ENCODE data around the gene KCTD18.

KCTD18 gene

DNA sequence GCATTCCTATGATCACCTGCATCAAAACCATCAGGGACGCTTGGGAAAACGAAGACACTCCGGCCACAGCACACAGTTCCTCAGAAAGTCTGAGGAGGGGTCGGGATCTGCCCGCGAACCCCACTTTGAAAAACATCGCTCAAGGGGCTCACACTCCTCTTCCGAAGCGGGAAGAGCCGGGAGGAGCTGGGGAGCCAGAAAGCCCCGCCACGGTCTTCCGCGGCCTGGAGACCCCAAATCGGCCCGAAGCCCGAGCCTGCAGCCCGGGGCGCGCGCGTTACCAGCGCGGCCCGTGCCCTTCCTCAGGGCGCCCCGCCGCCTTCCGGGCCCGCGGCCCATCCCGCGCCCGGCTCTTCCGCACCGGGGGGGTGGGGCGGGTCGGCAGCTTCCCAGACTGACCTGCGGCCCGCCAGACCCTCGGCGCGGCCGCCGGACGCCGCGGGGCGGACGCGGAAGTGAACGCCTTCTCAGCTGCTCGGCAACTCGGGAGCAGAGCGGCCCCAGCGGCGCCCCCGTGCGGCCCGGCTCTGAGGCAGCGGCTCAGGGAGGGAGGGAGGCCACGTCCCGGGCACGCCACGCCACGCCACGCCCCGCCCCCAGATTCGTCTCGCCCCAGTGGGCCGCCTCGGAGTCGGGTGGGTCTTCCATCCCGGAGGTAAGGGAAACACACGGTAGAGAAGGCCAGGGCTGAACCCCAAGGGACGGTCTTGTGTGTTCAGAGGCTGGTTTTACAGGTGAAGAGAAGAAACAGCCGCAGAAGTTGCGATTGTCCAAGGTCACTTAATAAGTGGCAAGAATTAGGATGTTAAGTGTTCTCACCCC, at the start of gene KCTD18:
KCTD18 (minus strand) TSS at position 457 of the 822 bp plus-strand sequence. CDS start 3,052 bp downstream, outside the sequence.
- DNase-seq (ENCODE audit: low read depth in 2 of 2, low spot score in 1 of 2): peak; percentile 81 to 84

DNA sequence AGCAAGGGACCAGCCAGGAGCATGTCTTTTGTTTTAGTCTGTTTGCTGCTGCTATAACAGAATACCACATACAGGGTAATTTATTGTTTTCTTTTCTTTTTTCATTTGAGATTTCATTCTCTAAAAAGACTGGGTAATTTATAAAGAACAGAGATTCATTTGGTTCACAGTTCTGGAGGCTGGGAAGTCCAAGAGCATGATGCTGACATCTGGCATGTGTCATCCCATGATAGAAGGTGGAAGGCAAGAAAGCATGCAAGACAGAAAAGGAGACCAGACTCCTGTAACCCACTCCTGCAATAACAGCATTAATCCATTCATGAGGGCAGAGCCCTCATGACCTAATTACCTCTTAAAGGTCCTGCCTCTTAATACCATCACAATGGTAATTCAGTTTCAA, 30.9 kb upstream of the KCTD18 start:
- DNase-seq (ENCODE audit: low read depth in 2 of 2, low spot score in 1 of 2): no peak

DNA sequence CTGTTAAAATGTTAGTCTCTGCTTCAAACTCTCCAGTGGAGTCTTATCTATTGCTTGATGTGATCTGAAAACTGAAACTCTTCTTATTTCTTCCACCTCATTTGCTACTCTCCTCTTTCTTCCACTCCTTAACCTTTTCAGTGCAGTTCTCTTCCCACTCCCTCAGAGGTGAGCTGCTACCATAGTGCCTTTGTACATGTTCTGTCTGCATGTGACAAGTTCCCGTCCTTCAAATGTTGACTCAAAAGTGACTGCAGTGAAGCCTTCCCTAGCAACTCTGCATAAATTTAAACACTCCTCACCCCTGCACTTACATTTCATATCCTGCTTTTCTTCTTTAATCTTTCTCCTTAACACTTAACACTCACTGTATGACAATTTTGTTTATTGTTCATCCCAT, 28.3 kb upstream of the KCTD18 start:
- DNase-seq (ENCODE audit: low read depth in 2 of 2, low spot score in 1 of 2): no peak

DNA sequence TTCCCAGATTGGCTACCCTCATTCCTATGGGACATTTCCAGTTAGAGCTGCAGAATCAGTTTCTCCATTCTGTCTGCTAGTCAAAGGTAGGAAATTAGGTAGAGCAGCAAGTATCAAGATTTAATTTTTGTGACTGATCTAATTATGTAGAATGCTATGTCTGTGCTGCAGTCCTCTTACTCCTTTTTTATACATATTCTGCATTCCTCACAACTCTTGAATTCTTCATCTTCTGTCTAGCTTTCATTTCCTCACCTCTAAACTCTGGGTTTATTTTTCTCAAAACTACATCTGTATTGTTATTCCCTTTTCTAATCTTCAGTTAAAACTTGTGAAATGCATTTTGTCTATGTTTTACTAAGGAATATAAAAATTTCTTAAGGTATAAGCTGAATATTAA, 24.7 kb upstream of the KCTD18 start:
- no peak for DNase-seq (ENCODE audit: low read depth in 2 of 2, low spot score in 1 of 2)

DNA sequence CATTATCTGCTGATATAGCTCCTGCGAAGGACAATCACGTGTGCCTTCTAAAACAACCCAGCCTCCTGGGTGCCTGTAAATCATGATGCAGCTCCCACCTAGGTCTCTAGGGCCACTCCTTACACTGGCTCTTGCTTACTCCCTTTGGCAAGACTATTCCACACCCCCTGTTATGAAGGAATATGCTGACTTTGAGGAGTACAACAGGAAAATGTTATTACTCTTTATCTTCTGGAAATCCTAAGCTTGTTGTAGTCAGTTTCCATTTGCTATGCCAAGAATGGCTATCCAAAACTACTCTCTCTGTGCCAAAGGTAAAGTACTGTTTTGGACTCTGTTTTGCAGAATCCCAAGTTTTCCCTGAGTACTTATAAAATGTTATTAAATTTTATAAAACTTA, 23.9 kb upstream of the KCTD18 start:
- no peak for DNase-seq (ENCODE audit: low read depth in 2 of 2, low spot score in 1 of 2)

DNA sequence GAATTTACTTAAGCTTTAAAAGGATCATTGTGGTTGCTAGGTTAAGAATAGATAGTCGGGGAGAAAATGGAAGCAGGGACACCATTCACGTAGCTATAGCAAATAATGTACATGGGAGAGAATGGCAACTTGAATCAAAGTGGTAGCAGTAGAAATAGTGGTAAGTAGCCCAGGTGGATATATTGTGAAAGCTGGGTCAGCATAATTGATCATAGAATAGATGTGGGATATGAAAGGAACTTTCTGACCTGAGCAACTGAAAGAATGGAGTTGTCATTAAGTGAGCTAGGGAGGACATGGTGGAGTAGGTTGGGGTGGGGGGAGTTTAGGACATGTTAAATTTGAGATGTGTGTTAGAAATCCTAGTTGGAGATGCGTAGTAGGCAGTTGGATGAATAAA, 18.4 kb upstream of the KCTD18 start:
- no peak for DNase-seq (ENCODE audit: low read depth in 2 of 2, low spot score in 1 of 2)

DNA sequence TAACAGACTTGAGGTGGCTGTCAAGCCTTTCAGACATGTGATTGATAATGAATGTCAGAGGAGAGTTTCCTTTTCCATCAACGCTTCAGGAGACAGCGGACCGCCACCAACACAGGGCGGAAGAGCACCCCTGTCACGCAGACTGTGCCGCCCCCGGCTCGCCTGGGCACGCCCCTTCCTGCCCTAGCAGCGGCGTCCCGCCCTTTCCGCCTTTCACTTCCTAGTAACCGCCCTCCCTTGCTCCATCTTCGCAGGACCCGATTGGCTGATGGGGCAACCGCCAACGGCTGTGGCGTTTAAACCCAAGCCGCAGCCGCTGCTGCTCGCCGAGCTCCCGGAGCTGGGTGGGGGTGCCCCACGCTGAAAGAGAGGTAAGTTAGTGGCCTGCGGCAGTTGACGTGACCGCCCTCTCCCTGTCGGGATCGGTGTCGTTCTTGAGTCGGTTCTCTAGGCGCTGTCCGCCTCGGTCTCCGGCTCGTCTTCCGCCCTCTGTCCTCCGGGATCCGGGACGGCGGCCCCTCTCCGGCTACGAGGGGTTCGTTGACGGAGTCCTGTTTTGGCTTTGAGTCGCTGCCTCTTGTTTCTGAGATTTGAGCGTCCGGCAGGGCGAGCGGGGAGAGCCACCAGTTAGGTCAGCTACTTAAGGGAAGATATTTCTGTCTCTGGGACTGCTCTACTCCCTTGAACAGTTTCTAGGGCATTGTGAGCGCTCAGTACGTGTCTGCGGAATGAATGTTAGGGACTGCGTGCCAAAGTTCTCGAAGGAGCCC, 16.2 kb upstream of the KCTD18 start, which contains the start of gene SGO2:
SGO2 (plus strand) TSS at position 326 of the 770 bp plus-strand sequence. CDS start 6,769 bp downstream, outside the sequence.
- DNase-seq (ENCODE audit: low read depth in 2 of 2, low spot score in 1 of 2): peak; percentile 89 to 91

DNA sequence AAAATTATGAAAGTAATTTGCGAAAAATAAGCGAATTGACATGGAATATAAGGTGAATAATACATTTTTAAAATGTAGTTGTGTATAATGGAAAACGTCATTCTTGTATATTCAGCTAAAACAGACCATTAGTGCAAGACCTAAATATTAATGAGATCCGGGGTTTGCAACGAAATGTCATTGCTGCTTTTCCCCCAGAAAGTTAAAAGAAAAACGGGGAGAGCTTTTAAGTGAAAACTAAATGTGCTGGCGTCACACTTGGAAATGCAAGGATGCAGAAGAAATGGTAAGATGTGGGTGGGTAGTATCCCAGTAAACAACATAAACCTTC, 15.6 kb upstream of the KCTD18 start:
- no peak for DNase-seq (ENCODE audit: low read depth in 2 of 2, low spot score in 1 of 2)

DNA sequence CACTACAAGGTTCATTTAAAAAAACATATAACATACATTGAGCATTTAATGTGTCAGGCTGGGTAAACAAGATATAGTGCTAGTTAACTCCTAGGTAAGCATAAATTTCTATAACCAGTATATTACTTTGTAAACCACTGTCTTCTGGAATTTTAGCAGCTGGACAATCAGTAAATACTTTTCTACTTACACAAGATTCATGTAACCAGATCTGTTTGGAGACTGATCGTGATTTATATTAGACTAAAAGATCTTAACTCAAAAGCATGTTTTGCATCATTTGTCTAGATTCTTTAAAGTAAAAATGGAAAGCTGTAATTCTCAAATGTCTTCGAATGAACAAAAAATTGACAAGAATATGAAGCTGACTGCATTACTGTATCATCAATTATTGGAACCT, 15.2 kb upstream of the KCTD18 start:
- DNase-seq (ENCODE audit: low read depth in 2 of 2, low spot score in 1 of 2): no peak

DNA sequence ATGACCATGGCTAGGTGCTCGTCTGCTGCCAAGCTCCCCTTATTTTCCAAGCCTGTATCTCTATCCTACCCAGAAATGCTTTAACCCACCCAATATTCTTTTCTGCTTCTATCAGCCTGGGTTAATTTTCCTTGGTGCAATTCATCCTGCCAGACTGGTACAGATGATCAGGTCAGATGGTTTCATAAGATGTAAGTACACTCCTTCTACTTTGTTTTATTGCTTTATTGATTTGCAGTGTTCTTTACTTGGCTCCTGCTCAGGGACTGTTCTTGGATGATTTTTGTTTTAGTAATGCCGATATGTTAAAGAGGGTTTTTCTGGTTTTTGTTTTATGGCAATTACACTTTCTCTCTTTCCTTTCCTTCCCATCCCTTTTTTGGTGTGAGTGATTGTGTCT, 13.7 kb upstream of the KCTD18 start:
- DNase-seq (ENCODE audit: low read depth in 2 of 2, low spot score in 1 of 2): no peak

DNA sequence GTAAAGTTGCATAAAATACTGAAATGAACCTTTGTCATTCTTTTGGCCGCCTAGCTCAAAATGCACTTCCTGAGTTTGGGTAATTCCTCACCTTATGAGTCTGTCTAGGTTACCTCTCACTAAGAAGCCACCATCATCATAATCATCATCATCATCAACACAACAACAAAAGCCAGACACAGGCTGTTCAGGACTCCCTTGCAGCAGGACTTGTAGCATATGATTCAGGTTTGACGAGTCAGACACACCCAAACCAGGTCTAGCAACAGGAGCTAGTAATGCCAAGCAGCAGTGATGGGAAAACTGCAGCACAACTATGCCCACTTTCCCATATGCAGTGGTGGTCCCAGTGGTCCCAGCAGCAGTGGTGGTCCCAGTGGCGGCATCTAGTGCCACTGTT, 13.3 kb upstream of the KCTD18 start:
- DNase-seq (ENCODE audit: low read depth in 2 of 2, low spot score in 1 of 2): no peak

DNA sequence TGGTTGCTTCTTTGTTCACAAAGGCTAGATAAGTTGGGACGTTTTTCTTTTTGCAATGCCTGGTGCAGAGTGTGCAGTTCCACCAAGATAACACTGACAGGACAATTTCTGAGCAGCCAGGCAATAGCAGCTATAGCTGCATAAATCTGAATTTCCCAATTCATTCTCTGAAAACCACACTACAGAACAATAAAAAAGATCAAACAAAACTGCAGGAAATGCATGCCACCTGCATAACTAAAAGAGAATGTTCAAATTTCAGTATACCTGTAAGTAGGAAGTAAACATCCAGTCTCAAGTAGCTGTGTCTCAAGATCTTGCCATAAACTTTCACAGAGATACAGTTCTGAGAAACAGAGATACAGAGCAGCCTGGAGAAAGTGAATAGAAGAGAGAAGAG, 5.3 kb upstream of the KCTD18 start:
- DNase-seq (ENCODE audit: low read depth in 2 of 2, low spot score in 1 of 2): no peak

DNA sequence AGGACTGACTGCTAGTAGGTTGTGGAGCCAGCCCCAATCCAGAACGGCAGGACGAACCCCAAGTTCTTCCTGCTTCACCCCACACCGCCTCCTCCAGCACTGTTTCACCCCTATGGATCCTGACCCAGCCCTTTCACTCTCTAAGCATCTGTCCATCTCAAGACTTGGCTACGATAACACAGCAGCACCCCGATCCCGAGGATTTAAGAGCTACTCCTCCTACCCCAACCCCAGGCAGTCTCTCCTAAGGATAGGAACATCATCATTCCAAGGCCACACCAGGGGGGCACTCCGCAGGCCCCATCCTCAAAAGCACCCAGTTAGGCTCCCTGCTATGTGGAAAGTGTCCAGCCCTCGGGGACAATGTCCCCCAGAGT, 645 bp downstream of the KCTD18 start:
- no peak for DNase-seq (ENCODE audit: low read depth in 2 of 2, low spot score in 1 of 2)

DNA sequence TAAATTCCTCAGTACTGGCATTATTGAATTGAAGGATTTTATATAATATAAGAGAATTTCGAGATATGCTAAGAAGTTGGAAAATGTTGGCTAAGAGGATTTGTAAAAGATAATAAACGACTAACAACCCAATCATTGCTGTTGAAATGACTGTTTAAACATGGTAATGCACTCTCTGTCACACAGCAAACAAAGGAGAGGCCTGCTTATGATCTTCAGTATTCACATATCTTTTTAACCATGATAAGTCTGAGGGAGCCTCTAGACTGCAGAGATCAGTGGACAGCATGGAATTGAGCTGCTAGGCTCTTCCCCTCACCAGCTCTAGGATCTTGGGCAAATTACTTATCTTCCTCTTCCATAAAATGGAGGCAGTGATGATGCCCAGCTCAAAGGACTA, 2.7 kb downstream of the KCTD18 start:
- no peak for DNase-seq (ENCODE audit: low read depth in 2 of 2, low spot score in 1 of 2)

DNA sequence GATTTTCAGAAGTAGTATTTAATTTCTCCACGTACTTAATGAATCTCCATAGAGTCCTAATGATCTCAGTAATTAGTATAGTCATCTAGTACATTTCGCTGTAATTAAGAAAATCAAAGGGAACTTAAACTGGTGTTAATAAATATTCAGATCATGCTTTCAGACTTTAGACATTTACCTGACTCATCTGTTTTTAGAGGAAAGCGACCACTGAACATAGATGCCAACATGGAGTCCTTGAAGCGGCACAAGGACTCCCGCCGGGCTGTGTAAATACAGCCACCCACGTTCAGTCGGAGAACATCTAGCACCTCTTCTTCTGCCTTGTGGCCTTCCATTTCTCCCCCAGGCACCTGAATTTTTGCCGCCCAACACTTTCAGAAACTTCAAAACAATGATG, 3.2 kb downstream of the KCTD18 start:
- no peak for DNase-seq (ENCODE audit: low read depth in 2 of 2, low spot score in 1 of 2)

DNA sequence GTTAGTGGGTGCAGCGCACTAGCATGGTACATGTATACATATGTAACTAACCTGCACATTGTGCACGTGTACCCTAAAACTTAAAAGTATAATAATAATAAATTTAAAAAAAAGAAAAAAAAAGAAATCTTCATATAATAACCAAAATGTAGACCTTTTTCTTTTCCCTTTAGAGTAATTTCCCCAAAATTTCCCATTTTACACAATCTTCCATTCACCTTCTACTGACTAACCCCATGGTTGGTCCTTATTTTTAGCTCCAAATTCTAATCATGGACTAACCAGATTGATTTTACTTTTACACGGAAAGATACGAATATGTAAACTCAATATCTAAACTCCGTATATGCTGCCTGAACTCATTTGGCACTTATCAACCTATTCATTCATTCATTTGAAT, 7.7 kb downstream of the KCTD18 start:
- DNase-seq (ENCODE audit: low read depth in 2 of 2, low spot score in 1 of 2): no peak

DNA sequence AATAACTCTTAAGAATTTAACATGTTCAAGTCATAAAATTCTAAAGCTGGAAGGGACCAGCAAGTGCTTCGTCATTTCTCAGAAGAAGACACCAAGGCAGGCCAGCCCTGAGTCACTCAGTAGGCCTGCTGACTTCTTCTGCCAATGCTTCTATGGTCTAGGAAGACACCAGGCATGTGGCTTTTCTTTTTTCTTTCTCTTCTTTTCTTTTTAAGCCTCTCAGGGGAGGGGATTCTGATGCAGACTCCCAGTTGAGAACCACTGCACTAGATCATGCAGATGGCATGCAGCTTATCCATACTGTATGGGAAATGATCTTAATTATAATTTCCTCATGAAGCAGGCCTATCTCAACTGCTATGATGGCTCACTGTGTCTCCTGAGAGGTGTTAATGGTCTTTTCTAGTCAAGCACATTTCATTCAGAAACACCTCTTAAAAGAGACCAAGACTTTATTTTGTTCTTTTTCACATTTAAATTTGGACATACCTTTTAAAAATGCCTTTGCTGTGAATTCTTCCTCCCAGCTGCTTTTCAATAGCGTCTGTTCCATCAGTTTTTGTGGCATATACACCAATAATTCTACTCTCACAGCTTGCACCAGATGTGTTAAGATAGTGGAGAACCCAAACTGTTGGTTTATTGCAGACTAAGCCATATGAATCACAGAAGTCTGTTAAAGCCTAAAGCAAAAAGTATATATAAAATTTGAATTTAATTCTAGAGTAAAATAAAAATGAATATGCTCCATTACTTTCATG, 11.3 kb downstream of the KCTD18 start:
- no peak for DNase-seq (ENCODE audit: low read depth in 2 of 2, low spot score in 1 of 2)

DNA sequence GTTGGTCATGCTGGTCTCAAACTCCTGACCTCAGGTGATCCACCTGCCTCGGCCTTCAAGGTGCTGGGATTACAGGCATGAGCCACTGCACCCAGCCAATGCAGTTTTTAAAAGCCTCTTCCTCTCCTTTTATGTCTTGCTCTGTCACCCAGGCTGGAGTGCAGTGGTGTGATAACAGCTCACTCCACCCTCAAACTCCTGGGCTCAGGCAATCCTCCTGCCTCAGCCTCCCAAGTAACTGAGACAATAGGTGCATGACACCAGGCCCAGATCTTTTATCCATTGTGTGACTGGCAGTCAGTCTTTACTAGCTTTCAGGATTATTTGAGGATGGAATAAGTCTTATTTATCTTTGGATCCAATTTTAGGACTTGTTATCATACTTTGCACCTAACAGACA, 13.2 kb downstream of the KCTD18 start:
- no peak for DNase-seq (ENCODE audit: low read depth in 2 of 2, low spot score in 1 of 2)

DNA sequence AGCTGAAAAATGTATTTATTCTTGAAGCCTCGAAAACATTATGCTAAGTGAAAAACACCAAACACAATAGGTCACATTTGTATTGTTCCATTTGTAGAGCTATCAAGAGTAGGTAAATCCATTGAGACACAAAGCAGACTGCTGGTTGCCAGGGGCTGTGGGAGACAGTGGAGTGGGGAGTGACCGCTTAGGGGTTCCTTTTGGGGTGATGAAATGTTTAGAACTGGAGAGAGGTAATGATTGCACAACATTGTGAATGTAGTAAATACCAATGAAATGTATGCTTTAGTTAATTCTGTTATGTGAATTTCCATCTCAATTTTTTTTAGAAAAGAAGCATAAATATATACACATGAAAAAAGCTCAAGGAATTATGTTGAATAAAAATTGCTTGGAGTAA, 15.8 kb downstream of the KCTD18 start:
- DNase-seq (ENCODE audit: low read depth in 2 of 2, low spot score in 1 of 2): no peak

DNA sequence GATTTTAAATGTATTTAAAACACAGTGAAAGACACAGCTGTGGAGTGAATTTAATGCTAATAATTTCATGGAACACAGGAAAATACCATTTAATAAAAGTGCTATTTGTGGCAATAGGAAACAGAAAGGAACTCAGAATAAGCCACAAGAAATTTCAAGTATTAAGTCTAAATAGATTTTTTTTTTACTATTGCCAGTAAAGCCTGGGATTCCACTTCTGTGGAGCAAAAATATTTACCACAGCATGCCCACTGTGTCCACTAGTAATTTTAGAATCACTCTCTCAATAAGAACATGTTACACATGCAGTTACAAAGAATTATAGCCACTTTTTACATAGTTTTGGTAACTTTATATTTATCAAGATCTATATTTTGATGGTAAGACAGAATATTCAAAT, 17.2 kb downstream of the KCTD18 start:
- DNase-seq (ENCODE audit: low read depth in 2 of 2, low spot score in 1 of 2): no peak

DNA sequence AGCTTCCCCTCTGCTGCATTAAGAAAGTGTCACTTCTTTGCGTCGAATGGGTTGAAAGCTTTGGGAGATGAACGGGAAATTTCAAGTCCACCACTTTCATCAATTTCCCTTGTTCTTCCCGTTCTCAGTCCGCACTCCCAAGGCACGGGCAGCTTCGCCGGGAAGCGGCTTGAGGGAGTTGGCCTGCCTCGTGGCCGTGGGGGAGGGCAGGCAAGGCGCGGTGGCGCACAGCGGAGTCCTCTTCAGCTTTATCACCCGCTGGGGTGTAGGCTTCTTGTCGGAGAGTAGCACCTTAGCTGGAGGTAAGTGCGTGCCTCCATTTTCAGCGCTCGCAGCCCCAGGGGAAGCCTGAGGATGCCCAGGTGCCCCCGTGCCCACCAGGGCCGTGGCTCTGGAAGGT, 19.9 kb downstream of the KCTD18 start:
- DNase-seq (ENCODE audit: low read depth in 2 of 2, low spot score in 1 of 2): no peak

DNA sequence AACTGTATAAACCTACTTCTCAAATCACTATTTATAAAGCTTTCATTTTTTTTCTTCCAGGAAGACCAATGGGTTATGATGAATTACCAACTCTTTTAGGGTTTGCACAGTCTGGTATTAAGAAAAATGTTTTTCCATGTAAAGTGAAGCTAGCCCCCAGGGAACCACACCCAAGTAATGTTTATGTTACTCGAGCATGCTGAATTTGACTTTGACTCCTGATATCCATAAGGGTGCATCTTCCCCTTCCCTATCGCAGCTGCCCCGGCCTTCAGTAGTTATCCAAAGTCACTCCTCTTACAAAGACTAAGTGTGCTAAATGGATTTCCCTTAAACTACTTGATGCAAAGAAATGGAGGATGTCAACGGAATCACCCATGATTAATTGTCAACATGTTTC, 21.7 kb downstream of the KCTD18 start:
- no peak for DNase-seq (ENCODE audit: low read depth in 2 of 2, low spot score in 1 of 2)

Measured in stimulated activated CD8-positive, alpha-beta memory T cell treated with anti-CD3 and anti-CD28 coated beads, Interleukin-4, amount 100 ng/mL, for 4 hours (primary cell).